Muscle of back (tissue), 11 donors: ENCODE data around the gene STK32C. TPM values are rescaled to one million over a fixed set of nuclear protein-coding genes. Genes with fewer than 3 reads are reported as not detected.
A peak's percentile ranks its signal among the peaks of the same experiment; 100 is the strongest.
"Not testable (repeated sequence)": the region's sequence is repeated elsewhere in the genome, so short reads cannot be mapped to it uniquely, and the experiment has no call there.

ENCODE experiments used
- DNase-seq, 3 donors: peaks; one replicate each; pipeline versions ENCODE4 v3.0.0 to v3.0.0-alpha.2; 2013
- polyA plus RNA-seq, 10 donors: library from polyadenylated mRNA; unstranded; fragments of 120-200 nt; gene quantifications; one replicate each; pipeline ENCODE4 v1.2.1, GENCODE V29; 2013; ENCODE audit not compliant: insufficient read length in 10 of 10

The STK32C gene
- polyA plus RNA-seq, 10 donors, result 8.0 to 13.1 (median 10.4) TPM

- no peak for DNase-seq
Measured at GRCh38 chr10:132341017-132341416, 33.3 kb upstream of the STK32C start.

GRCh38 chr10:132339276-132339675 is 31.5 kb upstream of the STK32C start:
- no peak for DNase-seq

GRCh38 chr10:132338876-132339275 is 31.1 kb upstream of the STK32C start:
- DNase-seq, result no peak

- DNase-seq, result not testable (repeated sequence)
Measured at GRCh38 chr10:132337854-132338253, 30.1 kb upstream of the STK32C start.

- no peak for DNase-seq
Measured at GRCh38 chr10:132336919-132337407, 29.2 kb upstream of the STK32C start.

- no peak for DNase-seq
Measured at GRCh38 chr10:132336064-132336746, 28.5 kb upstream of the STK32C start.

GRCh38 chr10:132335189-132336063 is 27.7 kb upstream of the STK32C start:
- DNase-seq, result peak in 2 of 3 donors; percentile 20 to 43

GRCh38 chr10:132334631-132335188 is 27.0 kb upstream of the STK32C start:
- no peak for DNase-seq

- DNase-seq, result no peak
Measured at GRCh38 chr10:132333386-132333785, 25.6 kb upstream of the STK32C start.

GRCh38 chr10:132332433-132332754 is 24.6 kb upstream of the STK32C start:
- DNase-seq, result no peak

GRCh38 chr10:132331601-132332432 is 24.1 kb upstream of the STK32C start, which contains the start of gene LRRC27:
Gene LRRC27 (plus strand): TSS chr10:132332193. CDS start chr10:132333525, 1,332 bp downstream.
- peak; percentile 98 to 99 (median 99) for DNase-seq

GRCh38 chr10:132330486-132330833 is 22.7 kb upstream of the STK32C start:
- DNase-seq, result no peak

- DNase-seq, result no peak
Measured at GRCh38 chr10:132329565-132330485, 22.1 kb upstream of the STK32C start.

- peak in 2 of 3 donors; percentile 53 to 73 for DNase-seq
Measured at GRCh38 chr10:132328738-132329137, 21.0 kb upstream of the STK32C start.

GRCh38 chr10:132328106-132328505 is 20.4 kb upstream of the STK32C start:
- DNase-seq, result no peak

GRCh38 chr10:132326925-132327324 is 19.2 kb upstream of the STK32C start:
- DNase-seq, result no peak

- no peak for DNase-seq
Measured at GRCh38 chr10:132326344-132326889, 18.7 kb upstream of the STK32C start.

GRCh38 chr10:132324186-132324585 is 16.4 kb upstream of the STK32C start:
- no peak for DNase-seq

GRCh38 chr10:132322586-132323048 is 14.9 kb upstream of the STK32C start:
- no peak for DNase-seq

GRCh38 chr10:132321726-132322125 is 14.0 kb upstream of the STK32C start:
- no peak for DNase-seq
